HG03469 (cell line): ENCODE results near the gene LASP1.

Experiments used
- ATAC-seq: cut with Tn5 transposase; IDR thresholded peaks from one replicate; pipeline ENCODE4 v1.9.1; 2021; ENCODE audit warnings: mild to moderate bottlenecking, moderate library complexity, moderate number of reproducible peaks; ENCODE audit not compliant: unreplicated experiment

The LASP1 gene

DNA sequence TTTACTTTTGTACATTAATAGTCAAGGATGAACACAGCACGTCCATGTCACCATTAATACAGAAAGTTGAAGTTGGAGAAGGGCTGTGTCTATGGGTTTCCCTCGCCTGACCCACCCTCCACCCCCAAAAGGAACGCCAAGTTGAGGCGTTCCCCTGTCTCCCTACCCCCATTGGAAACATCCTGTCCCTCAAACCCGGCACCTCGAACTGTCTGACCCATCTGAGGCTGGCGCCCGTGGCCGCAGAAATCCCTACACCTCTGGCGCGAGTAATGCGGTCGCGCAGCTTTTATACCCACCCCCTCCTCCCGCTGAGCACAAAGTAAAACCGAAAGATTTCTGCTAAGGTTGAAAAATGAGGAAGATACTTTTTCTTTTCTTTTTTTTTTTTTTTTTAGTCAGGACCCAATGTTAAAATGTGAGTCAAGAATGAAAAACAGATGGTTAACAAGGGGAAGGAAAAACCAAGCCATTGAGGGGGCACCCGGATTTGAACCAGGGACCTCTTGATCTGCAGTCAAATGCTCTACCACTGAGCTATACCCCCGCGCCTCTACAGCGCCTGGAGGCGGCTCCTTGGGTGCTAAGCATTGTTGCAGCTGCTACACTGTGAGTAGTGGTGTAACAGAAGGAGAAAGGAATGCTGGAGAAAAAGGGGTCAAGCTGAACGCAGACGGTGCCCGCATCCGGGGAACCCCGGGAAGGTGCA is 887 bp upstream of the LASP1 start:
- peak; percentile 27 for ATAC-seq

DNA sequence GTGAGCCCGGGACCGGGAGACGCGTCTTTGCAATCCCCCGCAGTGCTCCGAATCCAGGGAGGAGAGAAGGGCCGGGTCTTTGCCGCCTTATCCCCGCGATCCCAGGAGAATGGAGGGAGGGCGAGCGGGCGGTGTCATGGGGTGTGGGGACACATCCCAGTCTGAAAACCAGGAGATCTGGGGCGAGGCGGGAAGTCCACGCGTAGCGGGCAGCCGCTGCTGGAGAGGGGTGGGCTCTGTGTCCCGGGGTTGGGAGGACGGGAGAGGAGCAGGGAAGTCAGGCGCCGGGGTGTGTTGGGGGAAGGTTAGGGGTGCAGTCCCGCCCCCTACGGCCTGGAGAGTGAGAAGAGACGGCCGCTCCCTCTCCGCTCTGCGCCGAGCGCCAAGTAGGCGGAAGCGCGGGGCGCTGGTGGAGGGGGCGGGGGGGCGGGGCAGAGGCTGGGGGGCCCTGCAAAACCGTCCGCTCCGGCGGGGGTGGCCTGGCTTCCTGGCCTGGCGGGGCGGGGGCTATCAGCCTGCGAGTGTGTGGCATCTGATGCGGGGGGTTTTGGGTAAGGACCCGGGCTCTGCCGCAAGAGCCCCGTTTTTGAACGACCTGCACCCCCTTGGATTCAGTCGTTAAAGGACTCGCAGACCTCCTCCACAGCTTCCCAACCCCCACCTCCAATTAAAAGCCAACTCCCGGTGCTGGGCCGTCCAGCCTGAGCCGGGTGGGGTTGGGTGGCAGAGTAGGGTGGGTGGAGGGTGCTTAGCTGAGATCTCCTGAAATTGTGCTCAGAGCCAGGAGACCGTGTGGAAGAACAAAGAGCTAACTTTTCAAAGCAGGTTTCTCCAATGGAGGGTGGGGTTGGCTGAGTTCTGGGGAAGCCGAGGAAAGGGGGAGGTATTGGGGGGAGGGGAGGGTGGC is 654 bp downstream of the LASP1 start:
- no peak for ATAC-seq

DNA sequence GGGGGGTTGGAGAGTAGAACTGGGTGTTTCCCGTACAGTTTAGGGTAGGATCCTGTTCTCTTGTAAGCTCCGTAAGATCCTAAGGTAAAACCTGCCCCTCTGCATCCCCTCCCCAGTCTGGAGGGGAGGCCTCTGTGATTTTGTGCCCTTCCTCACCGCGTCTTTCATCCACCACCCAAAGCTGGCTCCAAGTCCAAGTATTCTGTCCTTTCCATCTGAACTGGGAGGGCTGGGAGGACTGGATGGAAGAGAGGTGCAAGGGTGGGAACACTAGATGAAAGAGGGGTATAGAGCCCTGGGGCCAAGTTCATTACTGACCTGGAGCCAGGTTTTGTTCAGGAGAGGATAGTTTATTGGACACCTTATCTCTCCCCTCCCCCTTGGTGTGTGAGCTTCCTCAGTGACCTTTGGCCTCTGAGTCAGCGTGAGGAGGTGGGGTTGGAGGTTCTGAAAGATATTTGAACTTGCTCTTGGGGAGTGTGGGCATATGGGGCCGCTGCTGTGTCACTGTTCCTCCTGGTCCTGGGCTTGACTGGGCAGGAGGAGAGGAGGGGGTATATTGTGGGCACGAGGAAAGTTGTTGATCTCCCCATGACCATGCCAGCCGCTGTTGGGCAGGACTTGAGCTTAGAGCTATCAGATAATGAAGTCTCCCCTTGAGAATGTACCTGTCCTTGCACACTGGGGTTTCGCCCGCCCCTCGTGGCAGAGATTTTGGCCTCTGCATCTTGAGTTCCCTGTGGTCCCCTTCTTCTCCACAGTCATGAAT is 1.6 kb downstream of the LASP1 start:
- ATAC-seq, result no peak

DNA sequence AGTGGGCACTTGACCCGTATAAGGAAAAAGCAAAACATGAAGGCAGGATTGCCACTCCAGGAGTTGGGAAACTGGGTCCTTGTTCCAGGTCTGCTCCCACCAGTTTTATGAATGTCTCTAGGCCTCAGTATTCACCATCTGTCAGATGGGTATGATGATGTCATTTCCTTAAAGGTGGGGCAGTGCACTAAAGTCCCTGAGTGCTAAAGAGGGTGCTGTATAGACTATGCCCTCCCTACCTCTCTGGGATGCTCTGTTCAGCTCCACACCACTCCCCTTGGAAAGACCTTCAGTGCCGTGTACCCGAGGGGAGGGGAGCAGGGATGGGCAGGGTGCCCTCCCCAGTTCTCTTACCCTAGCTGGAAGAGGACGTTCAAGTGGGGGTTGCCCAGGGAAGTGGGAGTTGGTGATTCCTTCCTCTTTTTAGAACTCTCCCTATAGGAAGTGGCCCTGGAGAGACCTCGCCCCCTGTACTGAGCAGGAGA is 2.2 kb downstream of the LASP1 start:
- ATAC-seq, result no peak

DNA sequence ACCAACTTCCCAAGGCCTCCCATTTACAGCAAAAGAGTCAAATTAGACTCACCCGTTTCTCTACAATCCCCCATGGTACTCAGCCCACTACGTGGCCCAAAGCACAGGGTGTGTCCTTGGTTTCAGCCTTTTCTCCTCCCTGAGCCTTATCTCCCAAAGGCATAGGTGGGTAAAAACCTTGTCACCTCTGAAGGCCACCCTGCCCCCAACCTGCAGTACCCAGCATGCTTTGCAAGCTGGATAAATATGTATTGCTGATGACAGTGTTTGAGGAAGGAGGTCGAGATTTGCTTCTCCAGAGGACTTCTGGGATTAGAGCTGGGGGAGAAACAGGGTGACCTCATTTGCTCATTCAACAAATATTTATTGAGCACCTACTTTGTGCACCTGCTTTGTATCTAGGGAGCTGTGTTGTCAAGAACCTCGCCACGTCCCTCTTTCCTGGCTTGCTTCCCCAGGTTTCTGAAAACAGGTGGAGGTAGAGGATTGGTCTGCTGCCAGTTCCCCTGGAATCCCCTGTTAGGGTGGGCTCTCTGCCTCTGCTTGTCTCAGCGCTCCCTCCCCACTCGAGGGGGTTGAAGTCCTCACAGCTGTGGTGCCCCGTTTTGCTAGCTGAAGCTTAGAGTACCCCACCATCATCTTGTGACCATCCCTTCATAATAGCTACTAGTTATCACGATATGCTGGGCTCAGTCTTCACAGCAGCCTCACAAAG is 3.0 kb downstream of the LASP1 start:
- no peak for ATAC-seq

DNA sequence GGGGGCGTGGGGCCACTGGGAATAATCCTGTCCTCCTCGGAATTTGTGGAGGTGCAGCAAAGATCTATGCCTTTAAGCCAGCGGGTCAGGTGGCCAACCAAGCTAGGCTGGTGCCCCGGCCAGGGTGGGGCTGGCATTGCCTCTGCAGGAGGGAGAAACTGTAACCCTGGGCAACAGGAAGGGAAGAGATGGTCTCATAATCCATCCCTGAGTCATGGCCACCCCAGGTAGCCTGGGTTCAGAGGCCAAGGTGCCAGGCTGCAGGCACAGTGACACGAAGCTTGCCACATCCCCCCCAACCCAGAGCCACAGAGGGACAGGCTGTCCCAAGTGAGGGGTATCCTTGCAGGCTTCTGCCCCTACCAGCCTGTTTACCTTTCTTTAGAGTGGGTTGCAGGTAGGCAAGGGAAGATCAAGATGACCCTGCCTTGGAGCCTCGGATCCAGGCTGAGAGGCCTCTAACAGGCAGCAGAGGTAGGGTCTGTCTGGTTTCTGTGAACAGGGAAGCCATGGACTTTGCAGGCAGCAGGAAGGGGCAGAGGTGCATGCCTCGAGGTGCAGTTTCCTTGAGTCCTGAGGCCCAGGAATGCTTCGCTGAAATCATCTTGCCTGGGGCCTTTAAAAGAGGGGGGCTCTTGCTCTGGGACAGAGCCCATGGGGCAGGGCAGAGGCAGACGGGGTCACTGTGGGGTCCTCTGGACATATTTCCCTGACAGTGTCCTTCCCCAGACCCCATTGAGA is 4.0 kb downstream of the LASP1 start:
- ATAC-seq, result no peak

DNA sequence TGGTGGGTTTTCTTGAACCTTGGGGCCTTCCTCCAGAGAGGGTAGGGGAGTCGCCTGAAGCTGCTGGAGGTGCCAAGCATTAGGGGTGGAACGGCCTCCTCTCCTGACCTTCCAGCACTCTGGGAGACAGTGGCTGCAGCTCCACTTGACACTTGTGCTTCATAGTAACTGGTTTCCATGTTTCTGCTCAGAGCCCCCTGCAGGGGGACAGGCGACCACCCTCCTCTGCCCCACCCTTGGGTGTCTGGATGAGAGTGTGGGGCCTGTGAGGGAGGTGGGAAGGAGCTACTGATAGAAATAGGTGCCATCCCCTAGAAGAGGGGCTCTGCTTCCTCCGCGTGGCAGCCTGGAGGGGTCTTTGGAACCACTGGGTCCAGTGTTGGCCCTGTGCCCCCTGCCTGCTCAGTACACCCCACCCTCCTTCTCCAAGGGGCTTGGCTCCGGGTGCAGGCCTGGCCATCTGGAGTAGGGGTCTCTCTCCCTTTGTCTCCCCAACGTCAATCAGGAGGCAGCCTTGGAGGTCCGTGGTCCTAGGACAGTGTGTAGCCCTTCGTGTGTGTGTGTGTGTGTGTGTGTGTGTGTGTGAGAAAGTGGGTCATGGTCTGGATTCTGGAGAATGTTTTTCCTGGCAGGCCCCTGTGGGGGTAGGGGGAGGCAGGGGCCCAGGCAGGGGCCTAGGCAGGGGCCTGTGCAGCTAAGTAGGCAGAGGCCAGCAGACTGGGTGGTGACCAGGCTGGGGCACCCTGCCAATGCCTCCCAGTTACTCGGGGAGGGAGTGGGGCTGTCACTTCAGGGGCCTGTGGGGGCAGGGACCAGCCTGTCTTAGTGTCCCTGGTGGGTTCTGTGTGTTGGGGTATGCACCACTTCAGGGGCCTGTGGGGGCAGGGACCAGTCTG is 4.9 kb downstream of the LASP1 start:
- ATAC-seq, result no peak

DNA sequence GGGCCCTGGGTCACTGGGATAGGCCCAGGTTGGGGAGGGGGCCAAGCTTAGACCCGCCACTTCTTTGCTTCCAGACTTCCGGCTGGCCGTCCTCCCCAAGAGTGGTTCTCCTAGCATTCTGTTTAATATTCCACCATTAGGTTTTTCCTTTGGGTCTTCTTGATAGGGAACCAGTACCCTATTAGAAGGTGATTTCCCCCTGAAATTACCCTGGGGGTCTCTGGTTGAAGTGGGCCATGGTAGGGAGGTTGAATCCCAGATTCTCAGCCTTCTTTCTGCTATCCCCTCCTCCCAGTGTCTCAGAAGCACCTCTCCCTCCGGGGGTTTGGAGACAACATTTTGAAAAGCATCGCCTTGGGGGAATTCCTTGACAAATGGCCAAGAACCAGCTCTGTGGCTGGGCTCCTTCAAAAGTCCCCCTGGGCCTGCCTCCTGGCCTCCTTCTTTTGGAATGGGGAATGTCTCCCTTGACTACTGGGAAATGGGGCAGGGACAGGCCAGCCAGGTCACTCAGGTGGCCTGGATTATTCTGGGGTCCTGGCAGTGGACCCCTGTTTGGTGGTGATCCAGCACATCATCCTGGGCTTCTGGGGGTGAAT is 5.7 kb downstream of the LASP1 start:
- ATAC-seq, result no peak

DNA sequence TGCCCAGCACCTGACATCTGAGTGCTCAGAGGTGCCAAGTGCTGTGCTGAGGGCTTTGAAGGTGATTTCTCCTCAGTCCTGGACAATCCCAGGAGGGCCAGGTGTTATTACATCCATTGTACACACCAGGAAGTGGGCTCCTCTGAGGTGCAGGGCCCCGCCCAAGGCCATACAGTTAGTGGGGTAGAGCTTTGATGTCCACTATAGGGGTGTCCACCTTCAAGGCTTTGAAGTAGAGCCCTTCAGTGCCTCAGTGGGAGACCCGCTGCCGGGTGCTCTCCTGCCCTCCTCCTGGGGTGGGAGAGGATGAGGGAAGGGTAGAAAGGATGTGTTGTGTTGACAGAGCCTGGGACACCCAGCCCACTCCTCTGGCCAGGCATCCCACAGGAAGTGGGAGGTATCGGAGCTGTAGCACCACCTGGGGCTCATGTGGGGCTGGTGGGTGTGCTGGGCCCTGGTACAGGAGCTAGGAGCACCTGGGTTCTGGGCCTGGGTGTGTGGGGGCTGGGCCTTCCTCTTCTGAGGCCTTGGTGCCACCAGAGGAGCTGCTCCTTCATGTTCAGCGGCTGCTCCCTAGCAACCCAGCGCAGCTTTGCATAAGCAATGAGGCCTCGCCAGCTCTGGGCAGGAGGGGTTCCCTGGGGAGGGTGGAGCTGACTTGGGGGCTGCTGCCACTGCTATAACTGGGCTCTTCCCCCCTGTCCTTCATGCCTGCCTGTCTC is 7.4 kb downstream of the LASP1 start:
- no peak for ATAC-seq

DNA sequence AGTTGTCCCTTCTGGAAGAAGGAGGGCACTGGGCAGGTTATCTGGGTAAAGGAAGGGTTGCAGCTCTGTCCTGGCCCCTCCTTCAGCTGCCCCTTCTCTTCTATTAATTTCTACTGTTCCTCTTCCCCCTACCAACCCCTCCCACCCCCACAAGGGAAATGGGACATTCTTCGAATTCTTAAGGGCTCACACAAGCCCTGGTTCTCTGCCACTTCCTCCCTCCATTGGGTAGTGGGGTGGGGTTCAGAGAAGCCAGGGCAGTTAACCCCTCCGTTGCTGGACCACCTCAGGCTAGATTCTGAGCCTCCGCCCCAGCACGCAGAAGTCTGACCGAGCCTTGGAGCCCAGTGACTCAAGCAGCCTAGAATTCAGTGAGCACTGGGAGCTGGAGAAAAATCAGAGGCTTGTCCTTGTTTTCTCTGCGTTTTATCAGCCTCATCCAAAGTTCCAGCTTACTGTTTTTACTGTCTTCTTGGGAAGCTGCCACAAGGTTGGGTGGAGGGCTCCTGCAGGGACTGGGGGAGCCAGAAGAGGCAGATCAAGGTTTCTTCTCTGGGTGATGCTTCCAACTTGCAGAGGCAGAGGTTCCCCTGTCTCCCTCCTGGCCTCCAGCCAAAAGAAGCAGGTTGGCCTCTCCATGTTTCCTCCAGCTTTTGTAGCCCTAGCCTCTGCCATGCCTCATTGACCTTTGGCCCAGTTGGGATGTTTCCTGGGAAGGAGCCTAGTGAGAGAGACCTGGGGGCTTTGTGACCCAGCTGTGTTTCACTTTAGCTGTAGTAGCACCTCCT is 10.2 kb downstream of the LASP1 start:
- ATAC-seq, result no peak

DNA sequence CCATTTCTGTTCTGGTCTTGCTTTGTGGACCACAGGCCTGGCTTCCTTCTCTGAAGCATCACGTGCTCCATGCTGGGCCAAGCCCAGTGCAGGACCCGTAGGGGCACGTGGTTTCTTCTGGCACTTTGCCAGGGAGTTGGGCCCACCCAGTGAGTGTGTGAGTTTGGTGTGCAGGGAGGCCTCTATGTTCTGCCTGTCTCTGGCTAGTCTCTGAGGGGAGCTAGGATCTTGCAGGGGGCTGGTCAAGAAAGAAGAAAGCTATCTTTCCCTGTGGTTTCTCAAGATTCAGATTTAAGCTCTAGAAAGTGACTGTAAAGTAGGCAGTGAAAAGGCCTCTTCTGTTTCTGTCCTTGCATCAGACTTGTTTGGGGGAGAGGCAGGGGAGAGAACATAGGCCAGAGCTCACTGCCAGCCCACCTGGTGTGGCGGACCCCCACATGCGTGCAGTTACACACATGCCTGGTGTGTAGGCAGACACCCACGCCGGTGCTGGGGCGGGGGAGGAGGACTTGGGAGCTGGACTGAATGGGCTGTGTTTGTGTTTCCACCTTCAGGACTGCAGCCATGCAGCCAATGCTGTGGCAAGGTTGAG is 11.8 kb downstream of the LASP1 start:
- ATAC-seq, result no peak

DNA sequence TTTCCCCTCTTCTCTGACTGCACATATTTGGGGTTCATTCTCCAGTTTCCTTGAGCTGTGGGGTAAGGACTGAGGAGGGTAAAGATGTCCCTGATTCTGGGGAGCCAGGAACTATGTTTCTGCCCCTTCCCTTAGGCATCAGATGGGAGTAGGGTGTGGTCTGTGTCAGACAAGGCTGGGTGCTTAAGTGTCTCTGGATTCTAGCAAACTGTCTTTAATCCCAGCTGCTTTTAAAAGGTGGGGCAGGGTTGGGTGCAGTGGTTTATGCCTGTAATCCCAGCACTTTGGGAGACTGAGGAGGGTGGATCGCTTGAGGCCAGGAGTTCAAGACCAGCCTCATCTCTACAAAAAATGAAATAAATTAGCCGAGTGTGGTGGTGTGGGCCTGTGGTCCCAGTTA is 13.0 kb downstream of the LASP1 start:
- ATAC-seq, result no peak

DNA sequence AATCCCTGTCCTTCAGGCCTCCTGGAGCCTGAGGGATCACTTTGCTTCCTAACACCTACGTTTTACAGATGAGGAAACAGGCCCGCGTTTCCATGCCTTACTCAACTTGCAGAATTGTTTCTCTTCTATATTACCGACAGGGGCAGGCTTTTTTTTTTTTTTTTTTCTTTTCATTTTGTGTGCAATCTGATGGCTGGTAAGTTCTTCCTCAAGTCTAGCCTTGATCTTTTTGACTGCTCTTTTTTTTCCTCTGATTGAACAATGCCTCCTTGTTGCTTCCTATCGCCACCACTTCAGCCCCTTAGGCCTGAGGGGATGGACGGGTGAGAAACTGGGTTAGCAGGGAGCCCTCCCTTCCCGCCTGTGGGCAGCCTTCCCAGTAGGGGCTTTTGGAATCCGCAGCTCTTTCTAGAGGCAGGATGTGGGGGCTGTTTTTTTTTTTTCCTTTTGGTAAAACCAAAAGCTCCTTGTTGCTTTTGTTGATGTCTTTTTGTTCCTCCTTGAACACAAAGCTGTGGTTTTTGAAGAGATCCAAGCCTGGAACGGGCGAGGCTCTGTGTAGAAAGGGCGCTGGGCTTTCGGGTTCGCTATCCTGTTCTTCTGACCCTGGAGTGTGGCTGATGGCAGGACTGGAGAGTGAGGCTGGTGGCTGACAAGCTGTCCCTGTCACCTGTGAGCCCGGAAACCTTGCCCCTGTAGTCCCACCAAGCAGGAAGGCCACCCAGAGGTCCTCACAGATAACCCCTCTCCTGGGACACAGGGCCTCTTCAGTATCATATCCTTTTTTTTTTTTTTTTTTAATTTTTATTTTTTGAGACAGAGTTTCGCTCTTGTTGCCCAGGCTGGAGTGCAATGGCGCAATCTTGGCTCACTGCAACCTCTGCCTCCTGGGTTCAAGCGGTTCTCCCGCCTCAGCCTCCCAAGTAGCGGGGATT is 14.0 kb downstream of the LASP1 start:
- ATAC-seq, result no peak

DNA sequence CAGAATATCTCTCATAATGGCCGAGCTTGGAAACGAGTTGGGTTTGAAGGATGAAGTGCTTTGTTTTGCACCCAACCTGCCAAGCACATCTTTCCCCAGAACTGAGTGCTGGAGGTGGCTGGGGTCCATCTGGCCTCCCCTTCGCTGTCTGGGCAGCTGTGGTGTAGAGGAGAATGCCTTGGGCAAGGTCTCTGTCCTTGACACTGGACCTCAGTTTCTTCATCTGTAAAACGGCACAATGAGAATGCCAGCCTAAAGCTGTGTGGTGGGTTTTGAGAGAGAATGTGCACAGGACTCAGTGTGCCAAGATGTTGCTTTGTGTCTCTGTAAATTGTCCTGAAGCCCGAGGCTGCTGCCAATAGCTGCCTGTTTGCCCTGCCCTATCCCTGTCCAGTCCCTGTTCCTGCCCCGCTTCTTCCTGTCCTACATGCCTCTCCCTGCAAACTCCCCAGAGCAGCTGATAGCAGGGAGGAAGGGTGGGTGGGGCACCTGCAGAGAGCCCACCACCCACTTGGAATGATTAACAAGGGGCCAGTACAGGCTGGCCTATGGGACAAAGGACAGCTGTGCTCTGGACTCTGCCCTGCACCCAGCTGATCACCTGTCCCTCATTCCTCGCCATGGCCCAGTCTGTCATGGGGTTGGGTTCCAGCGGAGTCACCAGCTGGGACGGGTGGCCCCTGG is 15.3 kb downstream of the LASP1 start:
- ATAC-seq, result no peak
